A549 (cell line): Measurements from ENCODE around the gene PHF21B.

Experiments used
- CHD2 ChIP-seq: fragments of 150-350 bp; IDR thresholded peaks from 2 replicates; pipeline ENCODE4 v1.6.1; 2014; ENCODE audit warnings: low read length; ENCODE audit not compliant: partially characterized antibody
- CTCF ChIP-seq: fragments of >200 bp; sonication (Bioruptor Twin); formaldehyde crosslinking; IDR thresholded peaks from 3 replicates; pipeline ENCODE4 v1.5.1; 2016
- JUNB ChIP-seq: fragments of >200 bp; sonication (Bioruptor Twin); formaldehyde crosslinking; IDR thresholded peaks from 2 replicates; pipeline ENCODE4 v1.6.1; 2016
- KDM1A ChIP-seq: fragments of 200-600 bp; sonication (generic); IDR thresholded peaks from 2 replicates; pipeline ENCODE4 v1.6.1; 2016; ENCODE audit warnings: low read depth, mild to moderate bottlenecking
- KDM5A ChIP-seq: fragments of 200-600 bp; sonication (generic); IDR thresholded peaks from 2 replicates; pipeline ENCODE4 v1.6.1; 2016; ENCODE audit warnings: antibody characterized with exemption, mild to moderate bottlenecking
- MAFK ChIP-seq: fragments of 450-650 bp; IDR thresholded peaks from 2 replicates; pipeline ENCODE4 v1.6.1; 2014; ENCODE audit not compliant: partially characterized antibody
- MAX ChIP-seq: IDR thresholded peaks from 2 replicates; pipeline ENCODE4 v1.6.1; 2012
- POLR2A ChIP-seq: IDR thresholded peaks from 2 replicates; pipeline ENCODE4 v1.6.1; 2012; ENCODE audit warnings: mild to moderate bottlenecking, low read length
- RAD21 ChIP-seq, 2 experiments: fragments of >200 bp in 1 of 2; sonication (Bioruptor Twin) in 1 of 2; formaldehyde crosslinking in 1 of 2; IDR thresholded peaks in 1 of 2; conservative IDR thresholded peaks in 1 of 2; 2 replicates in 1 of 2; 3 replicates in 1 of 2; pipeline ENCODE4 v1.6.1; 2012 to 2018; ENCODE audit warnings: inconsistent platforms in 1 of 2
- REST ChIP-seq: fragments of 200-600 bp; sonication (generic); IDR thresholded peaks from 2 replicates; pipeline ENCODE4 v1.6.1; 2016; ENCODE audit warnings: antibody characterized with exemption, mild to moderate bottlenecking, moderate library complexity
- RNF2 ChIP-seq: fragments of 200-600 bp; sonication (generic); IDR thresholded peaks from 2 replicates; pipeline ENCODE4 v1.6.1; 2016; ENCODE audit warnings: low read depth, mild to moderate bottlenecking, antibody characterized with exemption, moderate library complexity, borderline replicate concordance
- SREBF2 ChIP-seq: fragments of 450-650 bp; IDR thresholded peaks from 2 replicates; pipeline ENCODE4 v1.6.1; 2014; ENCODE audit warnings: mild to moderate bottlenecking, moderate library complexity
- ZFP36 ChIP-seq: fragments of 450-650 bp; IDR thresholded peaks from 2 replicates; pipeline ENCODE4 v1.6.1; 2014; ENCODE audit warnings: borderline replicate concordance; ENCODE audit not compliant: partially characterized antibody

- TF ChIP-seq CTCF = no peak
- TF ChIP-seq CHD2 = no peak
- TF ChIP-seq MAX = no peak
- TF ChIP-seq JUNB = no peak
- TF ChIP-seq ZFP36 = no peak
- no peak for TF ChIP-seq RNF2
- no peak for TF ChIP-seq MAFK
- TF ChIP-seq REST = no peak
- no peak for TF ChIP-seq RAD21 (conservative IDR thresholded peaks at IDR 0.05 in 1 of 2, IDR thresholded peaks at IDR 0.05 in 1 of 2)
- no peak for TF ChIP-seq SREBF2
- TF ChIP-seq POLR2A = no peak
- TF ChIP-seq KDM5A = no peak
- no peak for TF ChIP-seq KDM1A
These were observed 150.2 kb downstream of the PHF21B start for GRCh38 chr22:44859641-44860040.
